GM19467 (cell line): ENCODE measurements around the gene TLR4.
A peak's percentile ranks its signal among the peaks of the same experiment; 100 is the strongest.

Experiments used
- ATAC-seq: cut with Tn5 transposase; IDR thresholded peaks from one replicate; pipeline ENCODE4 v1.9.1; 2021; ENCODE audit warnings: mild to moderate bottlenecking, moderate library complexity; ENCODE audit not compliant: unreplicated experiment

The TLR4 gene

DNA sequence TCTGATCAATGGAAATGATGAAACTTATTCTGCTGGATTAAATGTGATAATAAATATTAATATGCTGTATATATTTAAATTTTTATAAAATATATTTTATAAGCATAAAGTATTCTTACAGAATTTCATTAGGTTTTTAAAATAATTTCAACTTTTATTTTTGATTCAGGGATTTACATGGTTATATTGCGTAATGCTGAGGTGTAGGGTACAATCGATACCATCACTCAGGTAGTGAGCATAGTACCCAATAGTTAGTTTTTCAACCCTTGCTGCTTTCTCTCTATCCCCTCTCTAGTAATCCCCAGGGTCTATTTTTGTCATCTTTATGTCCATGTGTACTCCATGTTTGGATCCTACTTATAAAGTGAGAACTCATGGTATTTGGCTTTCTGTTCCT, 5.7 kb downstream of the TLR4 start:
- ATAC-seq, result no peak

DNA sequence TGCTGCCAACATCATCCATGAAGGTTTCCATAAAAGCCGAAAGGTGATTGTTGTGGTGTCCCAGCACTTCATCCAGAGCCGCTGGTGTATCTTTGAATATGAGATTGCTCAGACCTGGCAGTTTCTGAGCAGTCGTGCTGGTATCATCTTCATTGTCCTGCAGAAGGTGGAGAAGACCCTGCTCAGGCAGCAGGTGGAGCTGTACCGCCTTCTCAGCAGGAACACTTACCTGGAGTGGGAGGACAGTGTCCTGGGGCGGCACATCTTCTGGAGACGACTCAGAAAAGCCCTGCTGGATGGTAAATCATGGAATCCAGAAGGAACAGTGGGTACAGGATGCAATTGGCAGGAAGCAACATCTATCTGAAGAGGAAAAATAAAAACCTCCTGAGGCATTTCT, 10.1 kb downstream of the TLR4 start:
- no peak for ATAC-seq

DNA sequence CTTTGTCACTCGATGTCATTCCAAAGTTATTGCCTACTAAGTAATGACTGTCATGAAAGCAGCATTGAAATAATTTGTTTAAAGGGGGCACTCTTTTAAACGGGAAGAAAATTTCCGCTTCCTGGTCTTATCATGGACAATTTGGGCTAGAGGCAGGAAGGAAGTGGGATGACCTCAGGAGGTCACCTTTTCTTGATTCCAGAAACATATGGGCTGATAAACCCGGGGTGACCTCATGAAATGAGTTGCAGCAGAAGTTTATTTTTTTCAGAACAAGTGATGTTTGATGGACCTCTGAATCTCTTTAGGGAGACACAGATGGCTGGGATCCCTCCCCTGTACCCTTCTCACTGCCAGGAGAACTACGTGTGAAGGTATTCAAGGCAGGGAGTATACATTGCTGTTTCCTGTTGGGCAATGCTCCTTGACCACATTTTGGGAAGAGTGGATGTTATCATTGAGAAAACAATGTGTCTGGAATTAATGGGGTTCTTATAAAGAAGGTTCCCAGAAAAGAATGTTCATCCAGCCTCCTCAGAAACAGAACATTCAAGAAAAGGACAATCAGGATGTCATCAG, 11.3 kb downstream of the TLR4 start:
- no peak for ATAC-seq

DNA sequence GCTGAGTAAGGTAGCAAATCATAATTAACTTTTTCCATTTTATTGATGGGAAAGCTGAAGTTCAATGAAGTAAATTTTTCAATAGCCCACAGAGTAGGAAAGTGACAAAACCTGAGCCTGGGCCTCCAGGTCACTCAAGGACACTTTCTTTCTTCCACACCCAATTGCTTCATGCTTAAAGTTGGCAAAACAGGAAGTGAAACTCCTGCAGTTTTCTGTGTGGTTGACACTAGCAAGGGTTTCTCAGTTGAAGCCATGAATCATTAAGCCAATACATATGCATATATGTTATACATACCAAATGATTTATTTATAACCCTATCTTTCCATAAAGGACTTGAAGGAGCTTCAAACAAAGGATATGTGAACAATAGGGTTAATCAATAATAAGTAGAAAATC, 13.9 kb downstream of the TLR4 start:
- ATAC-seq, result peak; percentile 100

DNA sequence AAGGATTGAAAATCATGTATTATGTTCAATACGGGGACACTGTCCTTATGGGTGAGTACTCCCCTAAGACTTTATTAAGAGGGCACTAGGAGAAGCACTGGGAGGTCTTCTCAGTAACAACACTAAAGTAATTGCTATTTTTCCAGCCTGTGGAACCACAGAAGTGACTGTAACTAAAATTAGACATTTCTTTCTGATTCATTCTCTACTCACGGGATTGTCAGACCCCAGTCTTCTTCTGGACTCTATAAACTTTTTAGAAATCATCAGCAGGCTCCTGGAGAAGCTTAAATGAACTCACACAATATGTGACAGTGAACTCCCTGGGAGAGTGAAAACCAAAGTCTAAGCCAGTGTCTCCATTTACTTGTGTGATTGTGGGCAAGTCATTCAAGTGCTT, 14.5 kb downstream of the TLR4 start:
- no peak for ATAC-seq

DNA sequence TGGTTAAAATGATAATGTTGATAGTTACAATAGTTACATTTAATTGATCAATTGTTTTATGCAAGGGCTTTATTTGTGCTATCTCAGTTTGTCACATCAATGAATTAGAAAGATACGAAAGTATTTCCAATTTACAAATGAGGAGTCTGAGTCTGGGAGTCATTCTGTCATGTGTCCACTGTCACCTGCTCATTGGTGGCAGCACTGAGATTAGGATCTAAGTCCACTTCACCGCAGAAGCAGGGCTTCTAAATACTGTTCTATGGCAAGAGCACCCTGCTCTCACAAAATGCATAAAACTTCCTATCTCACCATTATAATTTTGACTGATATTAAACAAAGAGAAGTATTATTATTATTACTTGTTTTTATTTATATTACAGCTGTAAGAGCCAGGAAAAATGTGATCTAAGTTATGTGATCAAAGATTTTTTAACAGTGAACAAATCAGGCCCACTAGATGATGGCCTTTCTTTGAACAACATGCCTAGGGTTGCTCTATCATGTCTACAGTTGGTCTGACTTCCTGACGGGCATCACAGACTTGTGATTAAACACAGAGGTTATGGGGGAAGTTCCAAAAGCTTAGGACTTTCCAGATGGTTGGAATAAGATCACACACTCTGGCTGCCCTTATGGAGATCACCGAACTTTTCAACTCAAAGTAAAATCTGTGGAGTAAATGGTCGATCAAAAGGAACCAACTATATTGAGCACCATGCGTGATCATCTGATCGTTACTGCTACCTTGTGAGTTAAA, 15.1 kb downstream of the TLR4 start:
- no peak for ATAC-seq

DNA sequence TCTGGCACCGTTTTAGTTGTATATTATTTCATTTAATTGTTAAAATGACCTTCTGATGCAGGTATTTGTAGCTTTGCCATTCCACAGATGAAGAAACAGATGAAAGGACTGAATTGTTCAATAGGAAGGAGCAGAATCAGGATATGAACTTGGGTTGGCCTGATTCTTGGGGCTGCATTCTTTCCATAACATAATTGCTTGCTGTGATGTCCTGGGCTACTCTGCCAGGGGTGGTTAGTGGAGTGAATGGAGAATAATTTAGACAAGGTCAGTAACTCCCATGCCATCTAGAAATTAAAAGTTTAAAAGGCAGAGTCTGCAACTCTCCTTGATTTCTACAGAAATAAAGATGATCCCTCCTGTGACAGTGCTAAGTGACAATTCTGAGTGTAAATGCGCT, 15.9 kb downstream of the TLR4 start:
- ATAC-seq, result no peak

DNA sequence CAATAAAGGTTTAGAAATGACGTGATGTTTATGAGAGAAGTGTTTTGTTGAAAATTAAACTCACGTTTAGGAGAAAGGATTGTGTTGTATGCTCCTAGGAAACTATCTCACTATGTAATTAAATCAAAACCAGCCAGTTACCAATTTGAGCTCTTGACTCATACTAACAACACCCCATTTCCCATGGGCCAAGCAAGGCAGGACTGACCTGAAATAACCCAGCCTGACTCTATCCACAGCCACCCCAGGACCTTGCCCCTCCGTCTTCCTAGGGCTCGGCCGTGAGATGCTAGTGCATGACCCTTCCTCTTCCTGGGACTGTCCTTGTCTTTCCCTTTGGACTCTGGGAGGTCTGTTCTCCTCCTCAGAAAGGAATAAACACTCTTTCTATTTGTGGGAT, 16.4 kb downstream of the TLR4 start:
- no peak for ATAC-seq

DNA sequence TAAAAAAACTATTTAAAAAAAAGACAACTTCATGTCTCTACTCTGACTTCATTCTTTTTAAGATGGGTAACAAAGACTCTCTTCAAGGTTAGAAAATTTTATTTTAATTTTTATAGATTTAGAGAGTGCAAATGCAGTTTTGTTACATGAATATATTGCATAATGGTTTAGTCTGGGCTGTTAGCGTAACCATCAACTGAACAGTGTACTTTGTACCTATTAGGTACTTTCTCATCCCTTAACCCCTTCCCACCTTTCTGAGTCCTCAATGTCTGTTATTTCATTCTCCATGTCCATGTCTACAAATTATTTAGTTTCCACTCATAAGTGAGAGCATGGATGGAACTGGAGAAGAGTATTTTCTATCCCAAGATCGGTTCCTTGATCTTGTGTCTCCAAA, 16.8 kb downstream of the TLR4 start:
- no peak for ATAC-seq

DNA sequence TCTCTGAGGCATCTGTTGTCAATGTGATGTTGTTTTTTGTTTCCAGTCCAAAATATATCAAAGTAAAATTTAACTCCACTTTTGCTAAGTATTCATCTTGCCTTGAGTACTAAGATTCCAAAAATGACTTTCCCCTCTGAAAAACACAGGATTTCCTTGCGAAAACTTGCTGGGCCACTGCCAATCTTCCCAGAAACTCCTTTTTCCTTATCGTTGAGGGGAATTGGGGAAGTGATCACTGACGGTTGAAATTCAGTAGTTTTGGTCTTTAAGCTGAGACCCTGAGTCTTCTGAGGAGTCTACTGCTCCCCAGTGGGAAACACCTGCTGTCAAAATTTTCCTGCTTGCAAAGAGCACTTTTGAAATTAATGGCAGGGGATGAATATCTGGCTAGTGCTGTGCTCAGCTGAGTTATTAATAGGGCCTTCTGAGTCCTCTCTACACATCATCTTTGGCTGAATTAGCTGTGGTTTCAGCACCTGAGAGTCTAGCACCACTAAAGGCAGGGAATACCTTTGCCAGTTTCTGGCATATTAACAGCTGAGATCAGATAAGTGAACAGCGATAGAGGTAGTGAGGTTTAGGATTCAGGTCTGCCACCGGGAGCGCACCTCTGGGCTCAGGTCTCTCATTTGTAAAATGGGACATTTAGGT, 18.0 kb downstream of the TLR4 start:
- ATAC-seq, result no peak

DNA sequence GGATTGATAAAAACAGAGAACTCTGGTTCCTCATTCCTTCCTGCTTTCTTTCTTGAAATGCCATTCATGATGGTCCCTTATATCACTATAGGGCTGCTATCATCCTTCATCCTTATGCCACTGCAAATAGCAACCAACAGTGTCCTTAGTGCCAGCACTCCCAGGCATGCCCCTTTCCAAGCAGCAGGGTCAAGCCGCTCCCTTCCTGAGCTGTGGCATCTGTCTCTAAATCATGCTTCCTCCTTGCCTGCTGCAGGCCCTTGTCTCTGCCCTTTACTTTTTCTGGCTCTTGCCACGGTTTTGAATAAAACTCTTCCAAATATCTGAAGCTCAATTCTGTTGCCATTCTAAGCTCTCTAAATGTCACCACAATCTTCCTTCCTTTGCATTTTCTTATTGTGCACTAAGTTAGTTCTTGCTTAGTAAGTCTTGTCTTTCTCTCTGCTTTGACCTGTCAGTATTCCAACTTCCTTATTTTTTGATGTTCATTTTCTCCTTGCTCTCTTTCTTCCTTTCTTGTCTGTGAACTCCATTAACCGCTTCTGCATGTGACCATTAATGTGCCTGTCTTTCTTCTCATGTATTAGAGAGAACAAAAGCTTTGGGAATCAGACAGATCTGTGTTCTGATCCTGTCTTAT, 19.9 kb downstream of the TLR4 start:
- no peak for ATAC-seq

DNA sequence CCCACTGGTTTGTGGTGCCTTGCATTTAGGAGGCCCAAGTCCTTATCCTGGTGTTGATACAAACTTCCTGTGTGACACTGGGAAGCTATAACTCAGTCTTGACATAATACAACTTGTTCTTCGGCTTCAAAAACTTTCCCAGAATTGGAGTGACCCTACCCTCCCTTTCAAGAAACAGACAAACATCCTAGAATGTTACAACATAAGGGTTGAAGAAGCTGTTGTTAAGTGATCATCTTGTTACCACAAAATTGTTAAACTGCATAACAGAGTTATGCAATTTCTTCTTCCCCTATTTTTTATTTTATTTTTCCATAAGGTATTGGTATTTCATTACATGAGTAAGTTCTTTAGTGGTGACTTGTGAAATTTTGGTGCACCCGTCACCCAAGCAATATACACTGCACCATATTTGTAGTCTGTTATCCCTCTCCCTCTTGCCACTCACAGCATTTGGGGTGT, 21.3 kb downstream of the TLR4 start:
- no peak for ATAC-seq

DNA sequence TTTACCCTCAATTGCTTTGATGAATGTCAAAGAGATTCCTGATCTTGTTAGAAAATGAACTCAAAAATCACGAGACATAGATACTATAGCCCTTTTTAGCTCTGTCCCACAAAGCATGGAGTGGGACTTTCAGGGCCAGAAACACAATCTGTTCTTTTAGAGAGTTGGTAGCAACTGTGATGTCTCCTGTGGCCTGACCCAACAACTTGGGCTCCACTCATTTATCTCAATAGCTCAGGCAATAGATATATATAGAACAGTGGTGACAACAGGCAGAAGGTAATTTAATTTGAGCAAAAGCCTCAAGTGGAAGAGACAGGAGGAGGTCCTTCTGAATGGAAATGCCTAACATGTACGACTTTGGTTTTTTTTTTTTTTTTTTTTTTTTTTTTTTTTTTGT, 25.2 kb downstream of the TLR4 start:
- no peak for ATAC-seq

DNA sequence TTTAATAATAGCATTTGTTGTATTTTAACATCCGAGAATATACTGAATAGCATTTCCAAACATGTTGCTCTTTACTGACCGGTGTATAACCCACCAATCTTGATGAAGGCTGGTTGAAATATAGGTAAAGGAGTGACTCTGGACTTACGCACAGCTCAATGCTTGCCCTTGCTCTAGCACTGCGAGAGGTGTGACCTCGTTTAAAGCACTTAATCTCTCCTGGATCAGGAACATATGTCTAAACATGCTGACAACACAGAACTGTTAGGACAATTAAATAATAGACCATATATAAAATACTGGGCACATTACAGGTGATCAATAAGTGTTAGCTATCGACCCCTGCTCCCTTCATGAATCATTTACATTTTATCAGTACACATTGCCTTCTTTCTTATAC, 28.3 kb downstream of the TLR4 start:
- no peak for ATAC-seq

DNA sequence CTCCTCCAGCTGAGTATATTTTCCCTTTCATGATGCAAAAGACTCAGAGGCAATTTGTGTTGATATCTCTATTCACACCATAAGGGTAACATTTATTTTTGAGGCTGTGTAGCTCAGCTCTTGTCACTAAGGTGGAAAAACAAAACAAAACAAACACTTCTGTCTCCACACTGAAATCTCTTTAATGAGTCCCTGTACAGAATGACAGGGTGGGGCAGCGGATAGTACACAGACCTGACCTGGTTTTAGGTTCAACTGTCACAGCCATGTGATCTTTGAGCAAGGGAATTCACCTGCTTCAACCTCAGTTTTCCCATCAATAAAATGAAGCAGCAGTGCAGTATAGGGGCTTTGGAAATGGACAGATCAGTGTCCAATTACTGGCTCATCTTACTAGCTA, 29.3 kb downstream of the TLR4 start:
- no peak for ATAC-seq

DNA sequence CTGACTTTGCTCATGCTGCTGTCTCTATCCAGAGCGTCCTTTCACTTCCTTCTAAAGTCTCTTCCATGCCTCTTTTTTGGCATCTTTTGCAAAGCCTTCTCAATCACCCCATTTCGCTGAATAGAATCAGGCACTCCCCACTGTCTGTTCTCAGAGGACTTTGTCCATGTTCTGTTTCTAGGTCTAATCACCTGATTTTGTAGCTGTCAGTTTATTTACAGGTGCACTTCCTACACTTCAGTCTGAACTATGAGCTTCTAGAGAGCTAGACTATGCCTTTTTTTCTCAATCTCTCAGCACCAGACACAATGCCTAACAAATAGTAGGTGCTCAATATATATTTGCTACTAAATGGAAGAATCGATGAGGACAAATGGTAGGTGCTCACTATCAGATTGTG, 29.9 kb downstream of the TLR4 start:
- ATAC-seq, result no peak

DNA sequence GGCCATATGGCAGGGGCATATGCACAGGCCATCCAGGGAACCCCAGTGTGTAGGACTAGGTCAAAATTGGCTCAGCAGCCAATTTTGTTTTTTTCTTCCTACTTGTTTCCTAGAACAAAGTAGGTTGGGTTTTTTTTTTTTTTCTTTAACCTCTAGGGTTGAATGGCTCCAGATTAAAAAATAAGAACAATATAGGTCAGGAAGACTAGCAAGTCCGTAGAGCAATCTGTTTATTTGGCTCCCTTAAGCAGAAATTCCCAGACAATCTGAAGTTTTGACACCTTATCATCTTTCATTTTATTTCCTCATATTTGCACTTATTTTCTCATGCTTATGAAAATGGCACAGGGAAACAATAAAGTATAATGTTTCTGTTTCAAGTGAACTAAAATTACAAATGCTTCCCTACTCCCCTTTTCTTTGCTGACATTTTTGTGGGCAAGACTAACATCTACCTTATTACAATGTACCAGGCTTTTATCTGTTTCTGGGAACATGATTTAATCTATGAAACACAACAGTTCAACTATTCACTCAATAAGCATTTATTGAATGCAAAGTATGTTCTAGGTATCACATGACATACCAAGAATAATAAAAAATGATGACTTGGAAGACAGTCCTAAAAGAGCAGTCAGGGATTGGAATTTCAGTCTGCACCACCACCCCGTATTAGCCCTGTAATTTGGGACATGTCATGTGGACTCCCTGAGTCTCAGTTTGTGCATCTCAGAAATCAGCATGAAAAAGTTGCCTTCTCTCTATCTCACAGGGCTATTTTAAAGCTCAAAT, 30.5 kb downstream of the TLR4 start:
- no peak for ATAC-seq

DNA sequence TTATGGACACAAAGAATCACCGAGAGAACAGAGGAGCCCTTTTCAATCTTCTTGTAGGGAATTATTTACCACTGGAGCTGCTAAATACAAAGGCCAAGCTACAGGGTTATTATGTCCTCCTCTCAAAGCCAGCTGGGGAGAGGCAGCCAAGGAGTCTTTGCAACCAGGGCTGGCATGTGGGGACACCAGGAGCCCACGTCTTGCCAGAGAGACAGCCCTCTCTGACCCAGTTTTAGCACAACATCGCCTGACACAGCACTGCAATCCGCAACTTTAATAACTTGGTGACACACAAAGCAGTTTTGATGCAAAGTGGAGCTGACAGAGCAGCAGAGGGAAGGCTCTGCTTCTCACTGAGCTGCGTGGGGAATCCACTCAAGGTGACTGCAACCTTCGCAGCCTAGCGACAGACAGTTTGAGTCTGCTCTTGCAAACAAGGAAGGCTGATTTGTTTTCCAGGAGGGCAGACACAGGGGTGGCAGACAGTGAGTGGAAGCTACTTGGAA, 33.6 kb downstream of the TLR4 start:
- no peak for ATAC-seq

DNA sequence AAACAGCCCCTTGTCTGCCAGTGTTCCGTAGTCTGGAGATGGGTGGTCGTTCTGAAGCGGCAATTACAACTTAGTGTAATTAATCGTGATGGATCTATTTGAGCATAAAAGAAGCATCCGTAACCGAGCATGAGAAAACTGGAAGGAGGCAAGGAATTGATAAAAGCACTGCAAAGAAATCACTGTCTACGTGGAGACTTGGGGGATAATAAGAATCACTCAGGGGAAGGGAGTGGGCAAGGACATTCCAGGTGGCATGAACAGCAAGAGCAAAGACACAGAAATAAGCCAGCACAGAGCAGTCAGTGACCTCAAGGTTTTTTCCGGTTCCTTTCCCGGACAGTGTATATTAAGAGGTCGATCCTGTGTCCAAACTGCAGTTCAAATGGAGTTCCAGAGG, 35.0 kb downstream of the TLR4 start:
- no peak for ATAC-seq

DNA sequence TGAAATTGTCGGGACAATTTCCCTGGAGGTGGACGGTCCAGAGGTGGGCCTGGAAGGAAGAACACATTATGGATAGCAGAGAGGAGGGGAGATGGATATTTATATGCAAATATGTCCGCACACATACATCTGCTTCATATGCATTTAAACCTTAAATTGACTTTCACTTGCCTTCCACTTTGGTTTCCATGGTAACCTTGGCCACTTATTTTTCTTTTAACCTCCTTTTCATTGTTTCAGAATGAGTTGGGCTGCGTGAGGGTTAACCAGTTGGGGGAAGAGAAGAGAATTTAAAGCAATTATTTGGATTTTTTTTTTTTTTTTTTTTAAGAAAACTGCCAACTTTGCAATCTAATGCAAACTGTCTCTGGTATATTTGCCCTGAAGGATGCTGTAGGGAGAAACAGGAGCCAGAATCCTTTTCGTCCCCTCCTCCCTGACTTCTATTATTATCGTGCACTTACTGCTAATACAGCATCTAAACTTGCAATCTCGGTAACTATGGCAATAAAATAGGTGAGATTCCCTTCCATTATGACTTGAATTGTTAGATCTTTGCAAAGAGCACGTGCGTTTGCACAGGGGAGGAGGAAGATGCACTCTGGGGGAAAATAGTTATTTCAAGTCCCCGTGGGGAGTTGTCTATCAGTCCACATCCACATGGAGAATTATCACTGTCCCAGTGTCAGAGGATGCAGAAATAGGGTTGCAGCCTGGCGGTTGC, 35.6 kb downstream of the TLR4 start:
- no peak for ATAC-seq
